HG02970 (cell line): ENCODE results near the gene ANTXR1.

Experiments used
- ATAC-seq: cut with Tn5 transposase; IDR thresholded peaks from one replicate; pipeline ENCODE4 v1.9.1; 2021; ENCODE audit warnings: mild to moderate bottlenecking, moderate library complexity, moderate number of reproducible peaks; ENCODE audit not compliant: unreplicated experiment, low FRiP score

ANTXR1 gene

DNA sequence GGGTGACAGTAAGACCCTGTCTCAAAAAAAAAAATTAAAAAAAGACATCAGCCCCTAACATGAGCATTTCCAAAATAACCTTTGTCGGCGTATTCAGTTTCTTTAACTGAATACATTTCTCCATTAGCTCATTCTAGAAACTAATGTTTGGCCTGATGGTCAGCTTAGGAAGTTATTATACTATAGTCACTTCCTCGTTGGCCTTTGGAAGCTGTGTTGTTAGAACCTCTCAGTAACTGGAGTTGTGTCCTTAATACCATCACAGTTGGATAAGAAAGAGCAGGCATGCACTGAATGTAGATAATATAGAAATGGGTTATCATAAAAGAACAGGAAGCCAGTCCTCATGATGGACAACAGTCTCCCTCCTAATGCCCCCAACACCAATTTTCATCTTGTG, 112.8 kb downstream of the ANTXR1 start:
- no peak for ATAC-seq

DNA sequence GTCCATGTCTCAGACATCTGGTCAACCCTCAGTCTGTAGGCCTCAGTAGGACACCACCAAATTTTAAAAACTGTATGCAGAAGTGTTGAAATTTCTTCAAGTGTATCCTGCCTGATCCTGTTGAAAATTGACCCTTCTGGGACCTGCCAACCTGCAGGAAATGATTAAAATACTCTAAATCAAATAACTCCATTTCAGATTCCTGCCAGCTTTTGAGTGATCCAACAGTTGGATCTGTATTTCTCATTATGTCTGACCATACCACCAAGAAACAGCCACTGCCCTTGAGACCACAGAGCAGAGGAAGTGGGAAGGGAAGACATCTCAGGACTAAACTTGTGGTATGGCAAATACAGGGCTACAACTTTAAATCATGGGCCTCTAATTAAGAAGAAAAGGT, 113.4 kb downstream of the ANTXR1 start:
- ATAC-seq: no peak

DNA sequence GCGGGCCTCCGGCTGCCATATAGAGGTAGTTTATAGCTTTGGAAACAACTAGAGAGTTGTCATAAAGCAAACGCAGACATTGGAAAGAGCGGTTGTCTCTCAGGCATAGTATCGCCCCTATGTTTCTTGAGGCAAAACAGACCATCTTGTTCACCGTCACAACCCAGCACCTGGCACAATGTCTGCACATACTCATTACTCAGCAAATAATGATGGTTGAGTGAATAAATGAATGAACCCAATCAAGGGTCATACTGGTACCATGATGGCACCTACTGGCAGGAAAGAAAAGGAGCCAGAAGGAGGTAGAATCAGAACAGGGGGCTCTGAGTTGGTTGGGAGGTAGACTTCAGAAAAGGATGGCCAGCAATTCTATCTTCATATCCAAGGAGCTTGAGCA, 118.5 kb downstream of the ANTXR1 start:
- no peak for ATAC-seq

DNA sequence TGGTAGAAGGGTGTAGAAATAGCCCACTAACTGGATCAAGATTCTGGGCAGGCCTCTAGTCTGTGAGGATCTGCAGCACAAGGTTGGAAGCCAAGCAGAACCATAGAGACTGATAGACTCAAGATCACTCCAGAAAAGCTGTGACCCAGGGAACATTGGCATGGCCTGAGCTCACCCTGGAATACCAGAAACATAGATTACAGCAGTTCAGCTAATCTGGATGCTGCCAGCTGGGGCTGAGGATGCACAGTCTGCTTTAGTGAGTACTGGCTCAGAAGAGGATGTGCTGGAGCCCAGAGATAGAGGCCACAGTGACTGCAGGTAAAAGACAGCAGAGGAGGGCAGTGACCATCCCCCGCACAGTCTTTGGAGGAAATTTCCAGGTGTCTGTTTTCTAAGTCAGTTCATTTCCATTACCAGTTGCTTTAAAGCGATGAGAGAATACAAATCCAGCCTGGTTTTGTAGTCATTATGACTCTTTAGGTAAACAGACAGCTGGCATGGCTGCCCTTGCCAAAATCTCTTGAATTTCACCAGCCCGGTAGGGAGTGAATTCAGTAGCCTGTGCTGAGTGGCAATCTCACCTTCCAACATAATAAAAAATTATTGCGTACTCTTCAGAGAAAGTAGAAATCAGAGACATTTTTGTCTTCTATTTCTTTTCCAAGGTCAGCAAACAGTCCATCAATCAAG, 119.2 kb downstream of the ANTXR1 start:
- ATAC-seq: no peak

DNA sequence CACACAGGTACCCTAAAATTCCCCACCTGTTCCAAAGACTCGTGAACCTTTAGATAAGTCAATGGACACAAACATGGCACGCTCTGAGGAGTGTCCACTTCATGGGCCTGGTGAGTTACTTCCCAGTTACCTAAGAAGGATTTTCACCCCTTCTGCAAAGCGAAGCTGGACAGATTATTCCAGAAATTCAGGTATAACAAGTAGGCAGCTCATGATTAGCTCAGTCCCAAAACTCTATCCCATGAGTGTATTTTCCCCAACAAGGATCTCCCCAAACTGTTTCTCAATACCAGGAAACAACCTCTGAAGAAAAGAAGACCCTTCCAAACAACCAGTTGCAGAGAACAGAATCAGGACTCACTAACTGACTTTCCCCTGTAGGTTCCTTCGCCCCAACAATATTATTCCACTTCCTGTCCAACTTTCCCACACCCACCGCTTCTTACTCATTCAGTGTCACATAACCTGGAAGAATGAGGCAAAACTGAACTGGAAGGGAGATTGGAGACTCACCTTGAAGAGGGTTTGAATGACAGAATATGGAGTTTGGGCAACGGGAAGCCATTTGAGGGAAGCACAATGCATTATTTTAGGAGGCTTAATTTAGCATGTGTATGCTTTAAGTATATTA, 120.1 kb downstream of the ANTXR1 start:
- ATAC-seq: no peak

DNA sequence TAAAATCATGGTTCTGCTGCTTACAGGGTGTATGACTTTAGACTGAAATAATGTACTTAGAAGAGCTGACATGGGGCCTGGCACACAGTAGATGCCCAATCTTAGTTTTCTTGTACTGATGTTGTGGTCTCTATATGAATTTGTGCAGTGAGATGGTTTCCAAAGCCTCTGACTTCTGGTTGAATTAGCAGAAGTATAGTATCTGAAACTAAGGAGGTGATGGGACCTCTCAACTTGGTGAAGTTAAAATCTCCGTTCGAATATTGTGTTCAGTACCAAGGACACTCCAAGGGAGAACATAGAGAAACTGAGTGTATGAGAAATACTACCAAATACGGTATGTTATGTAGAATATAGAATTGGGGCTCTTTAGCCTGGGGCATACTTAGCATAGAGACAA, 120.9 kb downstream of the ANTXR1 start:
- ATAC-seq: no peak

DNA sequence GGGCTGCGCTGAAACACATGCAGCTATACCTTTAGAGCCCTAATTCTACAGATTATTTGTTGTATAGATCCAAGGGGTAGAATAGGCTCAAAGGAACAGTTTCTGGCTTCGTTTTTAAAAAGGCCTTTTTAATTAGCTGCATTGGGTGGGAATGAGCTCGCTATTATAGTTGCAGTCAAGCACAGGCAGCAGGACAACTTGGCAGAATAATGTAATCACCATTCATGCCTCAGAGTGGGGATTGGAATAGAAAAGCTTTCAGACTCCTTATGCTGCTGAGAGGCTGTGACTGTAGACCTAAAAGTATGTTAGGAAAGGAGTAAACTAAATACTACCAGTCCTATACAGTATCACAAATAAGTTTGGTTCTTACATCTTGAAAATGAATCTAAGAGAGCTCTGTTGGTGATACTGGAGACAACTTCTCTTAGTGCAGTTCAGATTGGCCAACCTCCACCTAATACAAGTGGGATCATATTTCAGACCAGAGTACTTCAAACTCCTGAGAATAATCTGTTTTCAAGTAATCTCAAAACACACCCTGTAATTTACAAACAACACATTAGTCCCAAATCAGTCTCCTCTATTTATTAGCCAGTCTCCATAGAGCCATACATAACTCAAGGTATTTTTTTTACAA, 121.4 kb downstream of the ANTXR1 start:
- no peak for ATAC-seq

DNA sequence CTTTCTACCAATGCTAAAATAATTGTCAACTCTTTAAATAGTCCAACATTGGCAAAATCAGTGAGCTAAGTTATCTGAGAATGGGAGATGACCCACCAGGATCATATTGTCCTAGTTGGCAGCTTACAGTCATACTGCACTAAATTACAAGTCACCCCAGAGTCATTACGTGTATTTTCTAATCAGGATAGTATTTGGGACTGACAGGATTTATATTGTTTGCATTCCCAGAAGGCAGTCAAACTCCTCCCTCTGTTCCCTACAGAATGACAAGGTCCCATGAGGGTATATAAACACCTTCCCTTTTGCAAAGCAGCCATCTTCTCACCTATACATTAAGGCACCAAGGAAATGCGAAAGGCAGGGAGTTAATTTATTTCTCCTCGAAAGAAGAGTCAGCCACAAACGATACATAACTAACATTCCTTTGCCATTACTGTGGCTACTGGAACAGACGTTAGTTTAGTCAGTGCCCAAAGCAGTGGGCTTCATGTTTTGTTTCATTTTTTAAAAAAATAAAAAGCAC, 125.3 kb downstream of the ANTXR1 start:
- no peak for ATAC-seq

DNA sequence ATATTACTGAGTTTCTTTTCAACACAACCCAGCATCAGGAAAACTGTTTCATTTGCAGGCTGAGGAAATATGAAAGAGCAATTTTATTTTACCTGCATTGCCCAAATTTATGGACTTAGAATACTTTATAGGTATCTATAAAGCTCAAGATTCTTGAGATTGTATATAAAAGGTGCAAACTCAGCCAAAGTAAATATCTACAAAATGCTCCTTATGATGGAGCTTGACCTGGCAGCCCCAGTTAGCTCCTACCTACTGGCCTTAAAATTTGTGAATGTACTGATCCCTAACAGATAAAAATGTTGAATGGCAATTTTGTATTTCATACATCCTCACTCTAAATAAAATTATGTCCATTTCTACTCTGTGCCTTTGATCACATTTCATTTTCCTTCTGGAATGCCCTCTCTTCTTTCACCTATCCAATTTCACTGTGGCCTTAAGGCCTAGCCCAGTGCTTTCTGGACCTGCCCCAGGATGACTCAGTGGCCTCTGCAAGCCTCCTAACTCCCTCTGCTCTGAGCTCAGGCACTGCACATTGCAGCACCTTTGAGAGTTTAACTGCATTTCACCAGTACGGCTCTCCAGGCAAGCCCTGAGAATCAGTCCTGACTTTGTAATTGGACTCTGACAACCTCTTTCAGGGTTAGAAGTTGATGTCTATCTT, 125.9 kb downstream of the ANTXR1 start:
- no peak for ATAC-seq

DNA sequence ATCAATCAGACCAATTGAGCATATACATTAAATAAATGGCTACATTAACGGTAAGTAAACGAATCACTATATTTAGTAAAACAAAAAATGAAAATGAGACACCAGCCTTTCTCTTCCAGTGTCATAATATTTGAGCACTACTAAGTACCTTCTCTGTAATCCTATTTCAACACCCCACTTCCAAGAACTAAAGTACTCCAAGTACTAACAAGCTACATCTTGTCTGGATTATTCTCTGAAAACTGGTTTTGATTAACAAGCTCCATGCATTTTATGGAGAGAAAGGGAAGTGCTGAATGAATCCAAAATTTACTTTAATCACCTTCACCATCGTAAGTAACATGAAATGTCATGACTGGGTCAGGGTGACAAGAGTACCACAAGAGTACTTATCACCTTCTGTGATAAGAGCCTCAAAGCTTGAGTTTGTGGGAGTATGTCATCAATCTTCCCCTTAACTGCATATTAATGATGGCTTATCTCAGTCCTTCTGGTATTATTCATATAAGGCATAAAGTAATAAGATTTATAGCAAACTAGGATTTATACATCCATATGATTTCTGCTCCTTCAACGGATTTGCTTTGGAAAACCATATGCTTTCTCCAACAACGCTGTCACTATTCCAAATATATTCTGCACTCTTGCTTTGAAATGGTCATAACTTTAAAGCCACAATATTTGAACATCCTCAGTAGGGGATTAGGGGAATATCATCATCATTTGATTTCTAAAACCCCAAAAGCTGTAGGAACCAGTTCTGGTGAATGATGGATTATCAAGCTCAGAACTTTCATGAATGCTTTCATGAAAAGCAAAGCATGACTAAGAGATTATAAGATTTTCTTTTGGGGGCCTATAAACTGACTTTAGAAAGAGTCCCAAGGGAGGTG, 127.0 kb downstream of the ANTXR1 start:
- ATAC-seq: no peak

DNA sequence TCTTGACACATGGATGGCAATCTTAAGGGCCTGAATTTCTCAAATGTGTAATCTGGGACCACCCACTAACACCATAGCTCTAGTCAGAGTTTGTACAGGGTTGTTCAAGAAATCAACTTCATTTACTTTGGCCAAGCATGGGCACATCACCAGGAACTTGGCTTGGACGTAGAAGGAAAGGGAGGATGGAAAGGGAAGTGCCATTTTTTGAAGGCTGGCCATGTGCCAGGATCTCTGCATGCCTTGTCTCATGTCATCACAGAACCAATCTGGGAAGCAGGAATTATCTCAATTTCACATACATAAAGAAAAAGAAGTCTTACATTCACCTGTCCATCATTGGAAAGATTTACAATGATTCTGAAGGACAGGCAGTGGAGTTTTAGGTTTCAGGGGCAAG, 128.1 kb downstream of the ANTXR1 start:
- ATAC-seq: no peak

DNA sequence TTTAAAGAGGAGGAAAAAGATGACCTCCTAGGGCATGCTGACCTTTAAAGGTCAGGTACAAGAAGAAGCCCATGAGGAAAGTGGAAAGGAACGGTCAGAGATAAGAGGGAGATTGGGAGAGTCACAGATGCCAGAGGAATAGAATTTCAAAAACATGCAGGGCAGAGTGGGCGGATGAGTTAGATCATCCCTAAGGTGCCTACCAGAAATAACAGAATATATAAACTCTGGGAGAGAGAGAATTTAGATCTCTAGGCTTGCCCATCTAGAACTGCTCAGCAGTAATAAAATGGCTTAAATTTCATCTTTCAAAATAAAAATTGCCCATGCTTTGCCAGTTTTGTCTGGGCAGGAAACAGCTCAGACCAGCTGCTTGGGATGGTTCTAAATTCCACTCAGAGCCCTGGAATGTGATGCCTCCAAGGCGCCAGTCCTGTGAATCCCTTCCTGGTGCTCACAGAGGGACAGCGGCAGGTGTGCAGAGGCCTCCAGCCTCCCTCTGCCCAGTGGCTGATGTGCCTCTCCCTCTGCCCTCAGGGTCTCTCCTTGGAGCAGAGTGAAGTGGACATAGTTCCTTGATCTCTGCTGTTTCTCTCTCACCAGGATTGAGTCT, 130.9 kb downstream of the ANTXR1 start:
- ATAC-seq: no peak

DNA sequence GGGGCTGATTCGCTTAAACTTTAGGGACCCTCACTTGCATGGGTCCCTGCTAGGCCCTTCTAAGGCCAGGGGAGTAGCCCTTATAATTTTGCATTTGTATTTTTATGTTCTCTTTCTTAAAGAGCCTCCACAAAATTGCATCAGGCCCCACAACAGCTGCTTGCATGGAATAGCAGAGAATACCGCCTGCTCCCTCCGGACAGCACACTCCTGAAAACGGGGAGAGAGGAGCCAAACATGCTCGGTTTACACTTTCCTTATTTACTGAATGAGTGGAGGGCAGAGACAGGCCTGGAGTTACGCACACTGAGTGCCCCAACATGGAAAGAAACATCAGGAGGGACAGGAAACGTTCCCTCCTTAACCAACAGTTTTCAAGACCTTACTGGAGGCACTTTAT, 132.2 kb downstream of the ANTXR1 start:
- no peak for ATAC-seq

DNA sequence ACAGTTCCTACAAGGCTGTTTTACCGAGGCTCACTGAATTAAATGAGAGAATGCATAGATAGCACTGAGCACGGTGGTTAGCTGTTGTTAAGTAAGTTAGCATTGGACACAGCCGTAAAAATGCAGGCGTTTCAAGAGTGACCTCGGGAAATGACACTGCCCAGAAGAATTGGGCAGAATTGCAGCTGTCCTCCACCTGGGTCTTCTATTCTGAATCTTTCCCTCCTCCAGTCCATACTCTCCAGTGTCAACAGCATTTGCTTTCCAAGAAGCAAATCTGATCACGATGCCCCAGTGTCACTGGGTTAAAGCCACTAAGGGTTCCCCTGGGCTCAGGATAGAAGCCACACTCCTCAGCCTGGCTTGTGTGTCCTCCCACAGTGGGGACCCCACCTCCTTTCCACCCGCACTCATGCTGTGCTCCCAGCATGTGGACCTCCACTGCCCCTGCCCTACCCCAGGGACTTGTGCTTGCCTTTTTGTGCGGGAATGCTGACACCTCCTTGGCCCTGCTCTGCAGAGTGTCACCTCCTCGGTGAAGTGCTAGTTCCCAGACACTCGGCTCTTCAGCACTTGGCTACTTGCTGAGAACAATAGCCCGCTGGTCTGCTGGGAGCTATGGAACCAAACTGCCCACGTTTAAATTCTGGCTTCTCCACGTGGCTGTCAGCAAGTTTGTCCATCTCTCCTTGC, 135.0 kb downstream of the ANTXR1 start:
- no peak for ATAC-seq

DNA sequence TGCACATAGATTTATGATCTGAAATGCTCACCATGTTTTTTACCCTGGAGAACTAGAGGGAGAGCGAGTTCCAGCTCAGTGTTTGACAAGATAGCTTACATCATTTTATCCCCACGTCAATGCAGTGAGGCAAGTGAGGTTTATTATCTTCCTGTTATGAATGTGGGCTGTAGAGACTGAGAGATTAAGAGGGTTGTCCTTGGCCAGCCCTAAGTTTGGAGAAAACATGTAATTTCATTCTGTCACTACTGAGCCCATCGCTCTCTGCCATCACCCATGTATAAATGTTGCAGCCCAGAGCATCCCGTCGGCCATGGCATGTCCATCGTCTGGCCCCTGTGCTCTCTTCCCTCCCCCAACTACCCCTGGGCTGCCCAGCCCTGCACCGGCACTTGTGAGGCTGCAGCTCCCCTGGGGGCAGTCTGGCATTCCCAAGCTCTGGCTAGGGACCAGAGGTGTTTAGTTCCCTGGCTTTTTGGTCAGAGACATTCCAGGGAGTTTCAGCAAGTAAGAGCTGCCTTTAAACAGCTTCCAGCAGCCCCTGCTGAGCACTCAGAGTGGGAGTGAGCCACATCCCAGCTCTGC, 136.7 kb downstream of the ANTXR1 start:
- ATAC-seq: no peak

DNA sequence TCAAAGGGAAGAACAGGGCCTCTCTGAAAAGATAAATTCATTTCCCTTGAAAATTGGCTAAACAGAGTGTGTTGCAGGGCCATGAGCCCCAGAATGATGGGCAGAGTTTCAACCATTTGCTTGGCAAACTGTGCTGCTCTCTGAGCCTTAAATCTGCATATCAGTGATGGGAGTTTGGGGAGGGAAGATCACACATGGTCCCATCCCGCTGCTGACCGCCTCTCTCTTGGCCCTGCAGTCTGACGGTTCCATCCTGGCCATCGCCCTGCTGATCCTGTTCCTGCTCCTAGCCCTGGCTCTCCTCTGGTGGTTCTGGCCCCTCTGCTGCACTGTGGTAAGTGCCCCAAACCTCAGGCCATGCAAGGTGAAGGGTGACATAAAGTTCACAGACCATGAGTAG, 139.0 kb downstream of the ANTXR1 start:
- ATAC-seq: no peak

DNA sequence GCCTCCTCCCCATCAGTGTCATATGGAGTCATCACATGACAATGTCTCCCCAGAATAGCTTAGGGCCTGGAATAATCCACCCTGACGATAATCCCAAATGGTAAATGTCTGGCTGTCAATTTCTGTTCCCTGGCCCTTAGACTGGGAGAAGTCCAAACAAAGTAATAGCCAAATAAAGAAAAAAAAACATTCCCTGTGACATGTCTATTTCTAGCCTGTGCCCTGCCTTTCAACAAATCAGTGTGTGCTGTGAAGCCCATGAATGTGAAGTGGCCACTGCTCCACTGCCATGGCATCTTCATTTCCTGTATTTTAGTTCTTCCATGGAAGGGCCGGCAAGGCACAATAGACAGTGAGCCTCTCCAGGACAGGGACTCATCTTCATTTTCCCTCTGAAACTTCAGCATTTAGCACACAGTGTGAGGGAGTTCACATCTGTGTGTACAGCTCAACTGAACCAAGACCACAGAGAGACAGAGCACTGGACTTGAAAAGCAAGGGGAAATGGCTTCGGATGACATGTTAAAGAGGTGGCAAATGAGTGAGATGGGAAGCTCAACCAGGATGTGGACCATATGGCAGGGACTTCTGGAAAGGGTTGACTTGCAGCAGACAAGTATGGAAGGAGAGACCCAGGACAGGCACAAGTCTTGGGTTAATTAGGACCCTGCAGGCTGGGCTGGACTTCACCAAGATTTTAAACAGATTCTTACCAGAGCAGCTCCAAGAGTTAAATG, 140.0 kb downstream of the ANTXR1 start:
- ATAC-seq: no peak

DNA sequence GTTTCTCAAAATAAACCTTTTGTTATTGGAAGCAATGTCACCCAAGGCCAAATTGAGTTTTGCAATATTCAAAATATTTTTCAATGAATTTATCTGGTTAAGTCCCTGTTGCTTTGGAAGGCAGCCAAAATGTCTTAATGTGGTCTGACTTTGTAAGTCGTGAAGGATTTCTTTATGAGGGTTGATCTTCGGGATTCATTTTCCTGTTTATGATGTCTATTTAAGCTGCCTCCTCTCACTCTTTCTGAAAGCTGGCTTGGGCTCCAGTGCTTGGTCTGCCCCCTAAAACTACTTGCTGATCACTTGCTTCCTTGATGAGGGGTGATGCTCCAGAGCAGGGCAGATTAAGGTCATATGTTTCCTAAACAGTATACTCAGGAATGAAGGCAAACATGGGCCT, 141.1 kb downstream of the ANTXR1 start:
- ATAC-seq: no peak
